NCI-H2196 treated with DMSO at 0.1 percent for 48 hours (cell line): ENCODE results near the gene RELN.
A peak's percentile ranks its signal among the peaks of the same experiment; 100 is the strongest.

Experiments used
- DNase-seq: peaks from one replicate; lab custom pipeline; 2025; ENCODE audit not compliant: unreplicated experiment; lab: John Stamatoyannopoulos, UW

RELN gene

GRCh38 chr7:103991406-103991805, 1.9 kb upstream of the RELN start:
- DNase-seq: no peak

GRCh38 chr7:103990991-103991390, 1.5 kb upstream of the RELN start:
- DNase-seq: no peak

DNA sequence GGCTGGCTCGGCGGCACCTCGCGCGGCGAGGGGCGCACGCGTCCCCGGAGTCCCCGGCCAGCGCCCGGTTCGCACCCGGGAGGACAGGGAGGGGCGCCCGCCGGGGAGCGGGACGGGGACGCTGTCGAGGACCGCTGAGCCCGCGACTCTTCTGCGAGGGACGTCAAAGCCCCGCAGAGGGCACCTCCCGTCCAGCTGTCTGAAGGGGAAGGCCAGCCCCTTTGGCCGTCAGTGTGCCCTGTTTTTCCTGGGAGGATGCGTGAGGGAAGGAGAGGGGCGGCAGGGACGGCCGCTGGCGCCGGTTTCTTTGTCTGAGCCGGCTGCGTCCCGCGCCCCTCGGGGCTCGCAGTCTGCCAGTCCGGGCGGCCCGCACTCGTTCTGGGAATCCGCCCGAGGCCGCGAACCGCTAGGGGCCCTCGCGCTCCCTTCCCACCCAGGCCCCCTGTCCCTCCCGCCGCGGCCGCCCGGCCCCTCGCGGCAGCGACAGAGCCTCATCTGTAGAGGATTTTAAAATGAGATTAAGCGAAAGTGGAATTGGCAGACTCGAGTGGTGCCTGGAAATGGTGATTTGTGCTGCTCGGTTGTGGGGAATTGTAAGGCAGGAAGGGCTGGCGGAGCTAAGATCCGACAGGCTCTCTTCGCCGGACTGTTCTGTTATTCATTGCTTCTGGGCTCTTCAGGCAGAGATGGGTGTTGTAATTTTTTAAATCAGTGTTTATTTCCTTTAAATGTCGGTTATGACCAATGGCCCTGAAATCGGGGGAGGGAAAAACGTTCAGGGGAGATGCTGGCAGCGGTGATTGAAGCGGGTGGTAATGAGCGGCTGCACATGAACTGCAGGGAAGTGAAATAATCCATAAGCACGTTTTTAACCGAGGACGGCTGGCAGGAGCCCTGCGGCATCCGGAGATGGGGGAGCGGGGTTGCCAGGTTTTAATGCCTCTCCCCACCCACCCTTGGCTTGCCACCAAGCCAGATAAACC, 618 bp upstream of the RELN start:
- peak; percentile 30 for DNase-seq

DNA sequence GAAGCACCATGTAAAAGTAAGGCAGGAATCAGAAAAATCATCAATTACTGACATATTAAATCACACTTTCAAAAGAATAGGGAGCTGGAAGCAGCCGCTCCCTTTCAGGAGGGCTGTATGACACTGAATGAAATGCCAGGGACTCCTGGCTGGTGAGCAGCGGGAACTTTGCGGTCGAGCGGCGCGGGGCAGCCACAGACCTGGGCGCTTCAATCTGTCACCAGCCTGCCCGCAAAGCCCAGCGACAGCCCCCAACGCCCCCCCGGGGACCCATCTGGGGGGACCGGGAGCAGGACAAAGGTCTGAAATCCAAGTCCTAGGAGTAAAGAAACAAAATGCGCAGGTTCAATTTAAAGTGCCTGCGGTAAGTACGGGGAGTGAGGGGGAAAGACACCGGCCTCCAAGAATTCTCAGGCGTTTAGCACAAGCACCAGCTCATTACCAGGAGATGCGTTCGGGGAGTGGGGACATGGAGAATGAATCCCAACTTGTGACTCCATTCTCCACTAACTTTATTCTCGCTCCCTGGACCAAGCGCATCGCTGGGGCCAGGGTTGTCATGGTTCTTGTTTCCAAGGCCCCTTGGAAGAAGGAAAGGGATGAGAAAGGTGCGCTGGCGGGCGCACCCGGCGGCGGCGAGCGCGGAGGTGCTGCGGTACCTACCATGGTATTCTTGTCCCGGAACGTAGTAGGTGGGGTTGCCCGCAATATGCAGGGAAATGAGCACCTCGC, 824 bp downstream of the RELN start:
- no peak for DNase-seq

GRCh38 chr7:103987451-103987850, 2.0 kb downstream of the RELN start:
- no peak for DNase-seq

- no peak for DNase-seq
These were observed 3.8 kb downstream of the RELN start for GRCh38 chr7:103985565-103986126.

GRCh38 chr7:103984050-103984449, 5.4 kb downstream of the RELN start:
- DNase-seq: no peak

GRCh38 chr7:103983201-103983977, 6.1 kb downstream of the RELN start:
- DNase-seq: no peak

DNA sequence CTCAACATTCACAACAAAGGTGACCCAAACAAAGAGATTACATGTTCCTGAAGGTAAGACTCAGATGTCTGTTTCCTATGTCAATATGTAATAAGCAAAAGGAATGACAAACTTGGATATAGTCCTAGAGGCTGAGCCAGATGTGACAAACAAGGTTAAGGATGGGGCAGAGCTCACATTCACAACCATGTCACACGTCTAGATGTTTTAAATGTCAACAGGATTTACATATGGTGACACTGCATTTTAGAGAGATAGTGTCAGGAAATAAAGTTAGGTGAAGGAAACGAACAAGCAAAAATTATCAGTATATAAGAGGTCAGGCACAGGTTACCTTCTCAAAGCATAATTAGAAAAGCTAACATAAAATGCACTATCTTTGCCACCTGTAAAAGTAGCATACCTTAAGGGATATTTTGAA, 8.4 kb downstream of the RELN start:
- DNase-seq: no peak

GRCh38 chr7:103972779-103973434, 16.6 kb downstream of the RELN start:
- DNase-seq: no peak

- no peak for DNase-seq
These were observed 22.1 kb downstream of the RELN start for GRCh38 chr7:103967401-103967800.

GRCh38 chr7:103966593-103967277, 22.7 kb downstream of the RELN start:
- DNase-seq: no peak

DNA sequence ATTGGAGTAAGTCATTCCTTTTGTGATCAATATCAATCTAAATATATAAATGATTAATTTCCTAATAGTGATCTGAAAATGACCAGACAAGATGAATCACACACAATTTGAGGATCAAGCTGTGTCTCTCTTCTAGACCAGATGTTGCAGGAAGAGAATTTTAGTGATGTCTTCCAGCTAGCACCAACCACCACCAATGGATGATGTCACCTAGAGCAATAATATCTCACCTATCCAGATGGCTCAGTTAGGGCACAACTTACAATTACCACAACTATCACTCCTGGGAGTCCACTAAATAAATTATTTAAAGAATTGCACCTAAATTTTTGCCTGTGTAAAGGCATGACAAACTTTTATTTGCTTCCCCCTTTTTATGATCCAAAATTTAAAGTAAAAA, 25.2 kb downstream of the RELN start:
- DNase-seq: no peak

DNA sequence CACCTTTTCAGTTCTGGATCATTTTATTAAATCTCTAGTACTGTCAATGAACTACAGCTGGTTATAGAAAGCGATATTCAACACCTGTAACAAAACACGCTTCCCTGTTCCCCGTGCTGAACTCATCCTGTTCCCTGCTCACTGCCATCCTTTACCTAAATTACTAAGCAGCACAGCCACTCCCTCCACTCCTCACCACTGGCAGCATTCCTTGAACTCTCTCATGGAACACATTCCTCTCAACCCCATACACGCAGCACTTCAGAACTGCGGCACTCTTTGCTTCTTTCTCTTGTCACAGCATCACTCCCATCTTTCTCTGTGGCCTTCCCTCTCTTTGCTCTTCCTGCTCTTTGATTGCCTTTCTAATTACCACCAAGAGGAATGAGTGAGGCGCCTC, 27.4 kb downstream of the RELN start:
- DNase-seq: no peak

GRCh38 chr7:103958284-103958818, 31.1 kb downstream of the RELN start:
- DNase-seq: no peak

GRCh38 chr7:103955985-103956384, 33.5 kb downstream of the RELN start:
- no peak for DNase-seq

- DNase-seq: no peak
These were observed 37.0 kb downstream of the RELN start for GRCh38 chr7:103952408-103952807.

DNA sequence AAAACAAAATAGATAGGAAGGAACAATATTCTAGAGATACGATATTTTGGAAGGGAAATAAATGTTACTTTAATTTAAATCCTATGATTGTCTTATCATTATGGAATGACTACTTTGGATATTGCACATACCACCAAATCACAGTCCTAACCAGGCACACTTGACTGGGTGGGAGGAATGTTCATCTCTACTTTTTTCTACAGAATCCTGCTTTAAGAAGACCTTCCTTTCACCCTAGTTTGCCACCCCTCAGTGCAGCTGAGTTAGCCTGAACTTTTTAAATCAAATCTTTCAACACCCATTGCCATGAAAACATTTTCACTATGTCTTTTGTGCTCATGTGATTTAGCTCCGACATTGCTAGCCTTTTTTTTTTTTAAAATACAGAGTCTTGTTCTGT, 38.1 kb downstream of the RELN start:
- no peak for DNase-seq

GRCh38 chr7:103949374-103949773, 40.1 kb downstream of the RELN start:
- DNase-seq: no peak
